ENCODE data around the gene CDK15.
"Not testable (repeated sequence)": the region's sequence is repeated elsewhere in the genome, so short reads cannot be mapped to it uniquely, and the experiment has no call there.

Gene CDK15

GRCh38 chr2:201806442-201807170 lies at the start of gene CDK15:
Gene CDK15 (plus strand): TSS chr2:201806537. CDS start chr2:201806665, 128 bp downstream.
- DNase-seq, result peak; percentile 85

DNA sequence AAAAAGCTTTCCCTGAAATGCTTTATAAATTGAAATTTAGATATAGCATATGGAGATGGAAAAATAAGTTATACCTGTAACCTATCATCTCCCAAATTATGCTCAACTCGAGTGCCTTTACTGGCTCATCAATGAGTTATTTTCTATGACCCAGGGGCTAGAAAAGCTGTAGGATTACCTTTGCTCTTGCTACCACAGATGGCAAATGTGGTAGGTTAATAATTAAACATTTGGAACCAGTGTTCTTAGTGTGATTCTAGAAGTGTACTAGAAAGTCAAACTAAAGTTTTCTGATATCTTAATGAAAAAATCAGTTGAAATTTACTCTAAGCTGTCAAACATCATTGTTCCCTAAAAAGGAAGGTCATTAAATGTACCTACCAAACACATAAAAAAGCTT lies 48.1 kb upstream of the CDK15 start:
- no peak for DNase-seq

DNA sequence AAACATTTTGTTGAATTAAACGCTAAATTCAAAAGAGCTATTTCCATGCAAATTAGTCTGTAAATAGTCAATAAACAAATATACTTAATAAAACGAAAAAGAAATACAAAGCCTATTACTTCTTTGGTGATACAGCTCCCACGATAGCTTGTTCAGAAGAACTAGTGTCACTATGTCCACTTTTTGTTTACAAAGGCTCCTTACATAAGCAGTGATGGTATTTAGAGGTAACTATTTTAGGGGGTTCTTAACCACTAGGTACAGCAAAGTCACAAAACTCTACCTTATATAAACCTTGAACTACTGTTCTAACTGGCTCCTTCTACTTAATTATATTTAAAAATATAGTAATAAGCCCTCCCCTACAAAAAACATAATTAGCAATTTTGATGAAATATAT lies 47.5 kb upstream of the CDK15 start:
- no peak for DNase-seq

DNA sequence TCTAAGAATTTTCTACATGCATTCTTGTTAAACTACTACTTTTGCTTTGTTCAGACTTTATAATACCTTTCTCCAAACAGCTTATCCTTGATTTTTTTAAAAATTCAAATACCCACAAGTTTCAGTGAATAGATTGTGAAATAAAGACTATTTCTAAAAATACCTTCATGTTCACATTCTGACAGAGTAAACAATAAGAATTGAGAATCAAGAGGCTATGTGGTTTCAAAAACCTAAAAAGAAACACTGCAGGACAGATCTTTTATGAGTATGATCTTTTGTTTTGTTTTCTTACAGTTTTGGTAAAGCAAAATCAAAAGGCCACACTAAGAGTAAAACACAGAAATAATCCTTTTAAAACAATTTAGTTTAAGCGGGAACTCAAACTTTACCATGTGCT lies 46.8 kb upstream of the CDK15 start:
- DNase-seq, result no peak

DNA sequence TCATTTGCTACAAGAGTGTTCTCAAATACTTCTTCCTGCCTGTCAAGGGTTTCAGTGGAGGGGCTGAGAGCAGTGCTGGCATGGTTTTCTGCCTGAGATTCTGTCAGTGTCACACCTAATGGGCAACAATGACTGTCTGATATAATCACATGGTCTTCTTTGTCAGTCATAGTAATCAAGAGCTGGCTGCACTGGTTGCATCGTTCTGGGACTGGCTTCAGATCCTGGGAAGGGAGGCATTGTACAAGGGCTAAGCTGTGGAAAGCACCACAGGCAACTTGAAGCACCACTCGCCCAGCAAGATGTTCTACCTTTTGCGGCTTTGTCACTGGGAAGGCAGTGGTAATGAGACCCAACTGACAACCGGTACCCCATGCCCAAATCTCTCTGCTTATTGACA lies 45.2 kb upstream of the CDK15 start:
- no peak for DNase-seq

DNA sequence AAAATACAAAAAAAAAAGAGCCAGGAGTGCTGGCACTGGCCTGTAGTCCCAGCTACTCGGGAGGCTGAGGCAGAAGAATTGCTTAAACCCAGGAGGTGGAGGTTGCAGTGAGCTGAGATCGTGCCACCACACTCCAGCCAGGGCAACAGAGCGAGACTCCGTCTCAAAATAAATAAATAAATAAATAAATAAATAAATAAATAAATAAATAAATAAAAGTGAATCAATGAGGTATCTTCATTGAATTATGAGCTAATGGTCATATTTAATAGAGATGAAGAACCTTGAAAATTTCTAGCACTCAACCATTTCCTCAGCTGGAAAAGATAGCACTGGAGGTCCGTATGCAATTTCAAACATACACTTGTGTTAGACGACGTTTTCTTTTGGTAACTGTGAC lies 41.9 kb upstream of the CDK15 start:
- DNase-seq, result not testable (repeated sequence)

GRCh38 chr2:201765799-201766198 lies 40.5 kb upstream of the CDK15 start:
- no peak for DNase-seq

DNA sequence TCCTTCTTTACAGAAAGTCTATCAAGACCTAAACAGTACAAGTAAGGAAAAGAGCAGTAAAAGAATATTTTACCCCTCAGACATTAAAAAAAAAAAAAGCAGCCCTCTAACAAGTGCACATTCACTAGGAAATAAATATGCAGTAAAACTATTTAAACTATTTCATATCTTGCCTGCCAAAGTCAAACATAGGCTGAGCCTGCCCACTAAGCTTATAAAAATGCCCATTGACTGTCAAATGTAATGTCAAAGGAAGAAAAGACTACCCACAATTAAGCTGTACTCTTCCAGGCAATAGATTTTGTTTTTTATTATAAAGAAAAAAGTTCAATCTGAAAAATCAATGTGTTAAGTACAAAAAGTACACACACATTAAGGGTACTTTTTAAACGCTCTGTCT lies 37.4 kb upstream of the CDK15 start:
- DNase-seq, result no peak

GRCh38 chr2:201769666-201770373 lies 36.5 kb upstream of the CDK15 start:
- no peak for DNase-seq

DNA sequence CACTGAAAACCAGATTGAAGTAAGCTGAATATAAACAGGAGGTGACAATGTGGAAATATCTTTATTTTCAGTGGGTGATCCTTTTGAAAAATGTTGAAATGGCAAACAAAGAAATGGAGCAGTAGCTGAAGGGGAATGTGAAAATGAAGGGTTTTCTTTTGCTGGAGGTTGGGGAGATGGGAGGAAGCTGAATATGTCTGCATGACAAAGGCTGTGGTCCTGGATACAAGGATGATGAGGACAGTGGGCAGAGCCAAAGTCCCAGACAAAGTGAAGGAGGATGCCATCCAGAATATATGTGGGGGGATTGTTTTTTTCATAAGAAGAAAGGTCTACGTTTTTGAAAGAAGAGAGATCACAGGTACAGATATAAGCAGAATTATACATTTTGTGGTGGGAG lies 32.3 kb upstream of the CDK15 start:
- no peak for DNase-seq

GRCh38 chr2:201774546-201774945 lies 31.8 kb upstream of the CDK15 start:
- no peak for DNase-seq

DNA sequence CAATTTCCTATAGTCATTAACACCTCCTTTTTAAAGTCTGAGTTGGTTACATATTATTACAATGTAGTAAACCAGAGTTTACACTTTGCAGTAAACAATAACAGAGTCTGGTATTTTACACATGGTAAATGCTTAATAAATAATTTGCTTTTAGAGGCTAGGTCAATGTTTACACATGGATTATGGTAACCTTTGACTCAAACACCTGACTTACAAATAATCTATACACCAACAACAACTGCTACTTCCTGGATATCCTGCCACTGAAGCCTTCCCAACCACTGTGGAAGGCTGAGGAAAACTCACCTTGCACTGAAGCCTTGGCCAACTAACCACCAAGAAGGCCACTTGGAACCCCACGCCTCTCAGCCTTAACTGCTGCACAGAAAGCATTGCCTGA lies 31.0 kb upstream of the CDK15 start:
- DNase-seq, result no peak

DNA sequence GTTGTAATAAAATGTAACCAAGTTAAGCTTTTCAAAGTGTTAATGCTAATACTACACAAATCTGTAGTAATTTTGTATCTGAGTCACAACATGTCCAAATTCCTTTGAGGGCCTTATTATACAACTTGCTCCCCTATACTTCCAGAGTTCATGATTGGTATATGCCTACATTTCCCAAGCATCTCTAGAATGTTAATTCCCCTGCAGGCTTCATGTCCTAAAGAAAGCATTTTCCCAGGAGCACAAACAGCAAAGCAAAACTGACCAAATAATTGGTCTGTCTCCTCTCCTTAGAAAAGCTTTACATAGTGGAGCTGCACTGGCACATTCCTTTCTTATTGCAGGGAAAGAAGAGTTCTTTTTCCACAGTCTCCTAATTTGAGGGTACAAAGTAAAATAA lies 29.3 kb upstream of the CDK15 start:
- DNase-seq, result no peak

DNA sequence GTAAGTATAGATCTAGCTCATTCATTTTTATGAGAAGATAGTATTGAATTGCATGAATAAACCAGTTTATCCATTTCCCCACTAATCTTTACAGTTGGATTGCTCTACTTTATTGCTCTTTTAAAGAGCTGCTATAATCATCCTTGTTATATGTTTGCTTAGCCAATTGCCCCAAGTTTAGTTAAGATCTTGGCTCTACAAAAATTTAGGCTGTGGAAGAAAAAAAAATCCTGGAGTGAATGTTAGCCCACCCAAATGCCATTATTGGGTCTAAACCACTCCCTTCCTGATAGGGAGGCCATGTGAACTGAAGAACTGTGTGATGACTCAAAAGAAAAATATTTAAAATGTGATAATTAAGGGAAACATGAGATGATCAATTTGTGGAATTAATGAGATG lies 28.5 kb upstream of the CDK15 start:
- no peak for DNase-seq

- DNase-seq, result peak; percentile 47
These were observed 26.2 kb upstream of the CDK15 start for GRCh38 chr2:201779901-201780673.

DNA sequence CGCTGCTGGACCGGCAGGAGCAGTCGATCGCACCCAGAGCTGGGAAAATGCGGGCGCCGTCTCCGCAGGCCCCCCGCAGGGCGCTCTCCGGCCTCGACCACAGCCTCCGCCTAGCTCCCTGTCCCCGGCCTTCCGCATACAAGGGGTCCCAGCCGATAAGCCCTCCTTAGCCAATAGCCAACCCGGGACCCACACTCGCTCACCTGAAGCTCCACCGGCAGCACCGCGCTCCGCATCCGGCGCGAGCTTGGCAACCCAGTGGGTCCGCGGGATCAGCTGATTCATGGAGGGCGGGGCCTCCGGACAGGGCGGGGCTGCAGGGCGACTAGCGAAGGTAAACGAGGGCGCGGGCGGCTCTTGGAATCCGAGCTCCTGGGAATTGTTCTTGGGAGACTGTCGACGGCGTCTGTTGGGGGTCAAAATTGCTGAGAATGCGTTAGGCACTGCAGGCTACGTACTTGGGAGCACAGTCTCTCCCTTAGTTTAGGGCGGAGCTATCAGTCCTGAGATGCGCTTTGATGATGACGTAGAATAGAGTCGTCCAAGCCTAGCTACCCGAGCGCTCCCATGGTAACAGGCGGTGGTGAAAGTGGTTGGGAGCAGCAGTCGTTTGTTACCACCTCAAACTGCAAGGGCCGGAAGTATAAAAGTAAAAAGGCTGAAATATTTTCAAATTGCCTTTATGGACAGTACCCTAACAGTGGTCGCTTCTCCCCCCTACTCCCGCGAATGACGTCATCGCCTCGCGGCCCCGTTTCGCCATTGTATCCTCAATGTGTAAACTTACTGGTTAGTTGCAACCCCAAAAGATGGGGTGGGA lies 25.5 kb upstream of the CDK15 start, which contains the start of gene ALS2:
TSS of gene ALS2 (minus strand) at position 260 of the 820 bp plus-strand sequence. CDS start 12,048 bp downstream, outside the sequence.
- peak; percentile 99 for DNase-seq

- DNase-seq, result no peak
These were observed 24.7 kb upstream of the CDK15 start for GRCh38 chr2:201781557-201782051.

- DNase-seq, result no peak
These were observed 21.8 kb upstream of the CDK15 start for GRCh38 chr2:201784563-201784962.

GRCh38 chr2:201785135-201785534 lies 21.2 kb upstream of the CDK15 start:
- DNase-seq, result no peak

DNA sequence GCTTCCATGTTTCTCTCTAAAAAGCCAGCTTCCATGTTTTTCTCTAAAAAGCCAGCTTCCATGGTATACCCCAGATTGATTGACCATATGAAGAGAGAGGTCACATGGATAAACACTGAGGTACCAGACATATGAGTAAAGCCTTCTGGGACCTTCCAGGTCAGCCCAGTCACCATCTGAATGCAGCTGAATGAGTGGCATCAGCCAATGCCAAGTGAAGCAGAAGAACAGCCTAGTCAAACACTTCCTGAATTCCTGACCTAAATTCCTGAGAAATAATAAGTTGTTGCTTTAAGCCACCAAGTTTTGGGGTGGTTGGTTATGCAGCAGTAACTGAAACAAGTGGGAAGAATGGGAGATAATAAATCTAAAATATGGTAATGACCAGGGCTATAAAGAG lies 19.9 kb upstream of the CDK15 start:
- DNase-seq, result peak; percentile 45

GRCh38 chr2:201788371-201788770 lies 18.0 kb upstream of the CDK15 start:
- DNase-seq, result no peak

DNA sequence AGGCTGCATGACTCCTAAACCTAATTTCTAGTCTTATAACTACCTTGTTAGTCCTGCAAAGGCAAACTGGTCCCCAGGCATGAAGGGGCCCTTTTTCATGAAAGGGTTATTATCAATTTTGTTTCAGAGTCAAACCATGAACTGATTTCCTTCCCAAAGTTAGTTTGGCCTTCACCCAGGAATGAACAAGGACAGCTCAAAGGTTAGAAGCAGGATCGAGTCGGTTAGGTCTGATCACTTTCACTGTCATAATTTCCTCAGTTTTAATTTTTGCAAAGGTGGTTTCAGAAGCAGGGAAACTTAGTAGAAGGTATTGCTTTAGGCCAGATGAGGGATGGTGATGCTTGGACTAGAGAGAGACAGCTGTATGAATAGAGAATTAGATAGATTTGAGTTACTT lies 16.9 kb upstream of the CDK15 start:
- DNase-seq, result no peak

DNA sequence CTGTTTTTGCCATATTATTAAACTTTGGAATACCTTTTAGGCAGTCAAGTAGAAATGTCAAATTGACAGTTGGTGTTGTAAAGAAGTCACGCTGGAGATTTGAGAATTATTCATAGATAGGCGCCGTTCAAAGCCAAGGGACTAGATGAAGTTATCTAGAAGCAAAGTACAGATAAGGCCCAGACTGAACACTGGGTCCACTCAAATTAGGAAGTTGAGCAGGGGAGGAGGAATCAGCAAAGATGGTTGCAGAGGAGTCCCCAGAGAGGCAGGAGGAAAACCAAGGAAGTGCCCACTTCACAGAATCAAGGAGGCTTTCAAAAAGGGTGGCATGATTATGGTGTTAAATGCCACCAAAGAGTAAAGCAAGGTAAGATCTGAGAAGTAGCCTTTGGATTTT lies 16.0 kb upstream of the CDK15 start:
- DNase-seq, result no peak

Data from kidney glomerular epithelial cell (primary cell).